PC-3 (cell line): Measurements from ENCODE around the gene C4orf36. TPM values are rescaled to one million over a fixed set of nuclear protein-coding genes. Genes with fewer than 3 reads are reported as not detected.

ENCODE experiments used
- ATAC-seq: fragments of 200-7000 bp; cut with Tn5 transposase; 2 replicates; pipeline ENCODE4 v1.9.1; 2020; ENCODE audit warnings: mild to moderate bottlenecking, moderate library complexity
- BruUV-seq: library from RNA; stranded (reverse); fragments of 400-500 nt; replicated peaks from 2 replicates; lab custom pipeline; 2021; lab: Mats Ljungman, UMichigan
- CTCF ChIA-PET: fragments of 300-600 bp; sonication (Branson Sonifier 250); formaldehyde crosslinking; loops from one replicate; lab custom pipeline; 2022; ENCODE audit warnings: antibody characterized with exemption; lab: Charles Lee
- POLR2A ChIA-PET: fragments of 300-600 bp; sonication (Branson Sonifier 250); formaldehyde crosslinking; loops from one replicate; lab custom pipeline; 2022; ENCODE audit warnings: antibody characterized with exemption; ENCODE audit not compliant: unreplicated experiment; lab: Charles Lee
- DNase-seq: peaks from one replicate; pipeline ENCODE4 v3.0.0-alpha.2; 2015
- H2AFZ ChIP-seq: fragments of 300-600 bp; sonication (generic); 2 replicates; pipeline ENCODE4 v1.6.0; 2016; ENCODE audit warnings: antibody characterized with exemption, low read length
- H3F3A ChIP-seq: fragments of 300-600 bp; sonication (generic); one replicate; pipeline ENCODE4 v1.6.0; 2017; ENCODE audit warnings: antibody characterized with exemption, low read length, control low read depth, mild to moderate bottlenecking; ENCODE audit not compliant: unreplicated experiment
- H3K27ac ChIP-seq: fragments of 300-600 bp; sonication (generic); 2 replicates; pipeline ENCODE4 v1.5.1; 2016; ENCODE audit warnings: mild to moderate bottlenecking, low read length
- H3K27me3 ChIP-seq: fragments of 300-600 bp; sonication (generic); 2 replicates; pipeline ENCODE4 v1.6.1; 2016; ENCODE audit warnings: low read length, mixed read lengths
- H3K36me3 ChIP-seq: fragments of 300-600 bp; sonication (generic); 2 replicates; pipeline ENCODE4 v1.6.1; 2016; ENCODE audit warnings: low read depth, mixed run types, low read length, mixed read lengths
- H3K4me1 ChIP-seq: fragments of 300-600 bp; sonication (generic); 2 replicates; pipeline ENCODE4 v1.5.1; 2016; ENCODE audit warnings: low read length; ENCODE audit not compliant: insufficient read depth
- H3K4me2 ChIP-seq: fragments of 300-600 bp; sonication (generic); 2 replicates; pipeline ENCODE4 v1.6.0; 2016; ENCODE audit warnings: low read length
- H3K4me3 ChIP-seq: fragments of 300-600 bp; sonication (generic); 2 replicates; pipeline ENCODE4 v1.5.1; 2016; ENCODE audit warnings: mild to moderate bottlenecking, low read length, mixed read lengths
- H3K79me2 ChIP-seq: fragments of 300-600 bp; sonication (generic); 2 replicates; pipeline ENCODE4 v1.6.1; 2017; ENCODE audit warnings: low read length, mixed read lengths
- H3K9ac ChIP-seq: fragments of 300-600 bp; sonication (generic); 2 replicates; pipeline ENCODE4 v1.6.0; 2016; ENCODE audit warnings: mild to moderate bottlenecking, low read length
- H3K9me2 ChIP-seq: fragments of 300-600 bp; sonication (generic); replicated peaks from 2 replicates; pipeline ENCODE4 v1.6.1; 2016; ENCODE audit warnings: mixed run types, low read length, mixed read lengths
- H3K9me3 ChIP-seq: fragments of 300-600 bp; sonication (generic); 2 replicates; pipeline ENCODE4 v1.6.1; 2016; ENCODE audit warnings: low read length, mixed read lengths
- H4K20me1 ChIP-seq: fragments of 300-600 bp; sonication (generic); 2 replicates; pipeline ENCODE4 v1.6.1; 2016; ENCODE audit warnings: low read length, mixed read lengths
- CTCF ChIP-seq: fragments of 300-600 bp; sonication (generic); conservative IDR thresholded peaks from 2 replicates; pipeline ENCODE4 v1.5.1; 2017; ENCODE audit warnings: antibody characterized with exemption, low read depth, mild to moderate bottlenecking, low read length
- EZH2 ChIP-seq: fragments of 300-600 bp; sonication (generic); IDR thresholded peaks from one replicate; pipeline ENCODE4 v1.6.1; 2017; ENCODE audit warnings: antibody characterized with exemption, mild to moderate bottlenecking, low read length; ENCODE audit not compliant: unreplicated experiment
- EZH2phosphoT487 ChIP-seq: fragments of 300-600 bp; sonication (generic); IDR thresholded peaks from 2 replicates; pipeline ENCODE4 v1.6.1; 2018; ENCODE audit warnings: mild to moderate bottlenecking, antibody characterized with exemption, low read length, borderline replicate concordance
- intact Hi-C: fragments of 100-400 bp; cut with micrococcal nuclease; formaldehyde crosslinking; loops from 2 replicates; pipeline ENCODE4 v1.9.0; 2023
- total RNA-seq: library from RNA; depleted of rRNA; stranded (reverse); fragments of >200 nt; gene quantifications from 2 replicates; pipeline ENCODE4 v1.2.3, GENCODE V29; 2014

The C4orf36 gene
- total RNA-seq, 1 experiment from 2014 or later = 2.0 TPM

- H3K4me1 ChIP-seq = peaks cover 21% of the 10 kb centered on the region
- peaks cover 4% of the 10 kb centered on the region for H3F3A ChIP-seq
- ChIA-PET POLR2A (interaction anchor here (0.5 kb wide), 1 partner anchor 27 kb away, joined by 3 read pairs; no protein-coding TSS in a partner anchor), CTCF (no interaction called here)
- no peak overlapping the region for H2AFZ ChIP-seq
- H3K9ac ChIP-seq = peak overlapping the region; percentile 36; the same call in 1 of the 2 replicates
- H3K9me2 ChIP-seq = no peaks in the 10 kb centered on the region
- intact Hi-C loops = no loop called here
- H3K9me3 ChIP-seq = no peaks in the 10 kb centered on the region
- H3K27me3 ChIP-seq = no peaks in the 10 kb centered on the region
- peak overlapping the region; percentile 80 for H3K27ac ChIP-seq
- H3K79me2 ChIP-seq = no peaks in the 10 kb centered on the region
- ATAC-seq = peak; percentile 80
- no peak overlapping the region for H3K4me3 ChIP-seq
- no peaks in the 10 kb centered on the region for H4K20me1 ChIP-seq
- no peak for TF ChIP-seq EZH2
- no peak for TF ChIP-seq EZH2phosphoT487
- TF ChIP-seq CTCF = no peak
- H3K36me3 ChIP-seq = no peaks in the 10 kb centered on the region
- DNase-seq = peak; percentile 95
- BruUV-seq = no TSS peak
- peak overlapping the region; percentile 61 for H3K4me2 ChIP-seq
These were observed 35.7 kb upstream of the C4orf36 start for GRCh38 chr4:86927843-86928395.

GRCh38 chr4:86926435-86927086 is 34.3 kb upstream of the C4orf36 start:
- Histone ChIP-seq H3K4me3 (no peak overlapping the region), H3K9ac (no peak overlapping the region), H4K20me1 (no peaks in the 10 kb centered on the region), H3K4me2 (no peak overlapping the region), H3K79me2 (no peaks in the 10 kb centered on the region), H3K36me3 (no peaks in the 10 kb centered on the region), H3K9me3 (no peaks in the 10 kb centered on the region), H3K27ac (peak overlapping the region; percentile 80), H3K9me2 (no peaks in the 10 kb centered on the region), H3K4me1 (peaks cover 21% of the 10 kb centered on the region), H3K27me3 (no peaks in the 10 kb centered on the region), H3F3A (peaks cover 4% of the 10 kb centered on the region), H2AFZ (no peak overlapping the region)
- BruUV-seq = no TSS peak
- intact Hi-C loops = no loop called here
- no peak for ATAC-seq
- no peak for TF ChIP-seq CTCF
- TF ChIP-seq EZH2phosphoT487 = no peak
- no peak for TF ChIP-seq EZH2
- CTCF ChIA-PET = no interaction called here
- DNase-seq = peak; percentile 23
- POLR2A ChIA-PET = no interaction called here

- H3K4me2 ChIP-seq = no peak overlapping the region
- peak; percentile 65 for DNase-seq
- no peaks in the 10 kb centered on the region for H4K20me1 ChIP-seq
- peak overlapping the region; percentile 33 for H3K27ac ChIP-seq
- H3K27me3 ChIP-seq = no peaks in the 10 kb centered on the region
- H3K4me3 ChIP-seq = no peak overlapping the region
- intact Hi-C loops = no loop called here
- peak; percentile 50 for ATAC-seq
- peaks cover 21% of the 10 kb centered on the region for H3K4me1 ChIP-seq
- no peak overlapping the region for H2AFZ ChIP-seq
- no peaks in the 10 kb centered on the region for H3K9me3 ChIP-seq
- no peaks in the 10 kb centered on the region for H3K9me2 ChIP-seq
- H3K36me3 ChIP-seq = no peaks in the 10 kb centered on the region
- no TSS peak for BruUV-seq
- H3F3A ChIP-seq = peaks cover 4% of the 10 kb centered on the region
- ChIA-PET POLR2A (interaction anchor here (0.7 kb wide), 1 partner anchor 10 kb away, joined by 4 read pairs; the partner anchor contains the start of gene AFF1), CTCF (no interaction called here)
- TF ChIP-seq EZH2 = no peak
- no peak for TF ChIP-seq EZH2phosphoT487
- TF ChIP-seq CTCF = no peak
- no peaks in the 10 kb centered on the region for H3K79me2 ChIP-seq
- H3K9ac ChIP-seq = no peak overlapping the region
These were observed 32.6 kb upstream of the C4orf36 start for GRCh38 chr4:86924811-86925210.
